HCT116 (cell line): ENCODE results near the gene ARMCX5. TPM values are rescaled to one million over a fixed set of nuclear protein-coding genes. Genes with fewer than 3 reads are reported as not detected.

ENCODE experiments used
- ATAC-seq: fragments of 200-7000 bp; cut with Tn5 transposase; 2 replicates; pipeline ENCODE4 v1.9.1; 2020; ENCODE audit warnings: mild to moderate bottlenecking, moderate library complexity
- BruUV-seq: library from RNA; stranded (reverse); fragments of 400-500 nt; replicated peaks from 2 replicates; lab custom pipeline; 2021; lab: Mats Ljungman, UMichigan
- CTCF ChIA-PET: fragments of 300-600 bp; sonication (Branson Sonifier 250); formaldehyde crosslinking; loops from one replicate; lab custom pipeline; 2021; ENCODE audit warnings: antibody characterized with exemption; lab: Charles Lee
- POLR2A ChIA-PET: fragments of 300-600, 350-600 bp; sonication (Branson Sonifier 250); formaldehyde crosslinking; loops from one replicate; lab custom pipeline; 2021; ENCODE audit warnings: antibody characterized with exemption; lab: Charles Lee
- RAD21 ChIA-PET, 2 experiments: fragments of 300-600 bp; sonication (Branson Sonifier 250); formaldehyde crosslinking; loops; one replicate each; lab custom pipeline; 2023; ENCODE audit warnings: low total read pairs in 2 of 2; ENCODE audit not compliant: uncharacterized antibody in 2 of 2, unreplicated experiment in 2 of 2, low non-redundant PET in 1 of 2; lab: Charles Lee
- DNase-seq: peaks from one replicate; pipeline ENCODE4 v3.0.0-alpha.2; 2010; ENCODE audit warnings: low read depth, low spot score
- H2AFZ ChIP-seq: fragments of 200-600 bp; shearing (Covaris generic), sonication (generic); 2 replicates; pipeline ENCODE4 v1.6.1; 2017; ENCODE audit warnings: low read depth, mixed run types, mixed read lengths, antibody characterized with exemption, low read length; ENCODE audit not compliant: poor library complexity, severe bottlenecking
- H3K27ac ChIP-seq: 2 replicates; pipeline ENCODE4 v1.5.1; 2012; ENCODE audit warnings: low read depth, low read length
- H3K27me3 ChIP-seq: fragments of 200-600 bp; sonication (generic); 2 replicates; pipeline ENCODE4 v1.6.1; 2016; ENCODE audit warnings: mixed run types, low read length, mixed read lengths; ENCODE audit not compliant: insufficient read depth
- H3K36me3 ChIP-seq, 2 experiments: fragments of 200-500 bp in 1 of 2; fragments of 200-600 bp in 1 of 2; sonication (Bioruptor generic) in 1 of 2; sonication (generic) in 1 of 2; 2 replicates each; pipeline versions ENCODE4 v1.5.1 to v1.6.1; 2014 to 2016; ENCODE audit warnings: low read length in 2 of 2, inconsistent platforms in 1 of 2, mixed read lengths in 1 of 2, mixed run types in 1 of 2; ENCODE audit not compliant: insufficient read depth in 2 of 2, control insufficient read depth in 1 of 2
- H3K4me1 ChIP-seq, 2 experiments: fragments of 200-600 bp in 1 of 2; sonication (generic) in 1 of 2; 2 replicates each; pipeline versions ENCODE4 v1.5.1 to v1.6.1; 2012 to 2017; ENCODE audit warnings: low read length in 2 of 2, inconsistent platforms in 1 of 2, mild to moderate bottlenecking in 1 of 2, mixed read lengths in 1 of 2, mixed run types in 1 of 2, moderate library complexity in 1 of 2; ENCODE audit not compliant: insufficient read depth in 2 of 2, control insufficient read depth in 1 of 2
- H3K4me2 ChIP-seq: fragments of 200-600 bp; sonication (generic); 2 replicates; pipeline ENCODE4 v1.6.1; 2017; ENCODE audit warnings: mixed run types, low read length, mixed read lengths
- H3K4me3 ChIP-seq, 2 experiments: fragments of 200-600 bp in 1 of 2; sonication (generic) in 1 of 2; replicated peaks in 1 of 2; 2 replicates each; pipeline ENCODE4 v1.5.1; 2011 to 2016; ENCODE audit warnings: low read length in 2 of 2, control low read depth in 1 of 2, low read depth in 1 of 2, mild to moderate bottlenecking in 1 of 2, mixed read lengths in 1 of 2, mixed run types in 1 of 2
- H3K79me2 ChIP-seq: fragments of 200-600 bp; sonication (generic); 2 replicates; pipeline ENCODE4 v1.6.1; 2017; ENCODE audit warnings: mild to moderate bottlenecking, mixed run types, low read length, moderate library complexity, mixed read lengths; ENCODE audit not compliant: insufficient read depth
- H3K9ac ChIP-seq: fragments of 200-600 bp; sonication (generic); 2 replicates; pipeline ENCODE4 v1.6.1; 2016; ENCODE audit warnings: low read length, mixed read lengths
- H3K9me2 ChIP-seq: fragments of 200-600 bp; sonication (generic), shearing (Covaris generic); 2 replicates; pipeline ENCODE4 v1.6.1; 2017; ENCODE audit warnings: mixed run types, mild to moderate bottlenecking, moderate library complexity; ENCODE audit not compliant: insufficient read depth
- H3K9me3 ChIP-seq, 2 experiments: fragments of 200-500 bp in 1 of 2; fragments of 200-600 bp in 1 of 2; sonication (Bioruptor generic) in 1 of 2; sonication (generic) in 1 of 2; 2 replicates each; pipeline ENCODE4 v1.6.1; 2014 to 2017; ENCODE audit warnings: low read length in 2 of 2, mixed read lengths in 2 of 2, inconsistent platforms in 1 of 2, low read depth in 1 of 2, mild to moderate bottlenecking in 1 of 2, mixed run types in 1 of 2, moderate library complexity in 1 of 2; ENCODE audit not compliant: control insufficient read depth in 1 of 2, insufficient read depth in 1 of 2
- H4K20me1 ChIP-seq: fragments of 200-600 bp; sonication (generic), shearing (Covaris generic); 2 replicates; pipeline ENCODE4 v1.6.1; 2017; ENCODE audit warnings: mixed run types, mild to moderate bottlenecking, moderate library complexity; ENCODE audit not compliant: insufficient read depth
- ATF3 ChIP-seq: IDR thresholded peaks from 2 replicates; pipeline ENCODE4 v1.6.1; 2012
- CTCF ChIP-seq, 3 experiments: fragments of 200-600 bp in 1 of 3; sonication (generic) in 1 of 3; IDR thresholded peaks in 2 of 3; conservative IDR thresholded peaks in 1 of 3; 2 replicates each; pipeline ENCODE4 v1.5.1; 2012 to 2017; ENCODE audit warnings: low read depth in 2 of 3, low read length in 2 of 3, antibody characterized with exemption in 1 of 3, borderline replicate concordance in 1 of 3, control low read depth in 1 of 3, mild to moderate bottlenecking in 1 of 3, mixed read lengths in 1 of 3, mixed run types in 1 of 3, moderate library complexity in 1 of 3; ENCODE audit not compliant: insufficient read depth in 1 of 3
- ELF1 ChIP-seq: IDR thresholded peaks from 2 replicates; pipeline ENCODE4 v1.6.1; 2012; ENCODE audit warnings: low read depth, borderline replicate concordance
- EZH2 ChIP-seq: fragments of 200-600 bp; sonication (generic); IDR thresholded peaks from 2 replicates; pipeline ENCODE4 v1.6.1; 2017; ENCODE audit warnings: antibody characterized with exemption, mixed run types
- EZH2phosphoT487 ChIP-seq: fragments of 200-600 bp; IDR thresholded peaks from 2 replicates; pipeline ENCODE4 v1.6.1; 2018; ENCODE audit warnings: antibody characterized with exemption, borderline replicate concordance
- POLR2A ChIP-seq: IDR thresholded peaks from 2 replicates; pipeline ENCODE4 v1.7.0; 2011; ENCODE audit warnings: borderline replicate concordance; ENCODE audit not compliant: insufficient read depth, insufficient read length; ENCODE audit errors: extremely low read depth
- POLR2AphosphoS5 ChIP-seq: IDR thresholded peaks from 2 replicates; pipeline ENCODE4 v1.6.1; 2011; ENCODE audit warnings: mild to moderate bottlenecking, low read depth, low read length, moderate library complexity
- RAD21 ChIP-seq: IDR thresholded peaks from 2 replicates; pipeline ENCODE4 v1.6.1; 2012; ENCODE audit warnings: low read depth, mild to moderate bottlenecking
- SRF ChIP-seq: IDR thresholded peaks from 2 replicates; pipeline ENCODE4 v1.6.1; 2012; ENCODE audit warnings: low read depth
- YY1 ChIP-seq: IDR thresholded peaks from 2 replicates; pipeline ENCODE4 v1.6.1; 2011; ENCODE audit warnings: low read length, low read depth, moderate library complexity, mild to moderate bottlenecking; ENCODE audit not compliant: insufficient replicate concordance; ENCODE audit errors: extremely low read depth
- ZFX ChIP-seq: fragments of 450-650 bp; IDR thresholded peaks from 2 replicates; pipeline ENCODE4 v1.6.1; 2017
- intact Hi-C: fragments of 100-400 bp; cut with micrococcal nuclease; formaldehyde crosslinking; loops from 2 replicates; pipeline ENCODE4 v1.10.0; 2022
- total RNA-seq: library from RNA; stranded (reverse); gene quantifications from one replicate; pipeline ENCODE4 v1.2.1, GENCODE V29; 2021; ENCODE audit not compliant: unreplicated experiment

Gene ARMCX5
- total RNA-seq, 1 experiment from 2014 or later, result 11.7 TPM

- TF ChIP-seq ATF3 (no peak), ZFX (no peak), EZH2 (no peak), EZH2phosphoT487 (no peak), CTCF (IDR thresholded peaks at IDR 0.05 in 2 of 3, conservative IDR thresholded peaks at IDR 0.05 in 1 of 3; ENCODE audit: borderline replicate concordance in 1 of 3, insufficient read depth in 1 of 3, low read depth in 2 of 3, low read length in 2 of 3) (no peak), YY1 (no peak)
Observed at GRCh38 chrX:102637561-102637960, 38.2 kb downstream of the ARMCX5 start (continued).

- TF ChIP-seq RAD21 (no peak), ELF1 (no peak), POLR2AphosphoS5 (no peak), SRF (no peak), POLR2A (no peak), CTCF (IDR thresholded peaks at IDR 0.05 in 2 of 3, conservative IDR thresholded peaks at IDR 0.05 in 1 of 3; ENCODE audit: borderline replicate concordance in 1 of 3, insufficient read depth in 1 of 3, low read depth in 2 of 3, low read length in 2 of 3) (no peak)
- Histone ChIP-seq H2AFZ (no peak overlapping the region), H3K9me3 (no peaks in the 10 kb centered on the region), H4K20me1 (no peaks in the 10 kb centered on the region), H3K36me3 (no peaks in the 10 kb centered on the region), H3K27ac (no peak overlapping the region), H3K9me2 (no peaks in the 10 kb centered on the region), H3K27me3 (no peaks in the 10 kb centered on the region), H3K4me2 (no peak overlapping the region), H3K79me2 (no peaks in the 10 kb centered on the region), H3K4me3 (no peak overlapping the region), H3K4me1 (no peaks in the 10 kb centered on the region), H3K9ac (no peak overlapping the region)
- RAD21 ChIA-PET, result no interaction called here
- no peak for DNase-seq
- POLR2A ChIA-PET, result no interaction called here
- no peak for ATAC-seq
- intact Hi-C loops, result no loop called here
- CTCF ChIA-PET, result no interaction called here
- no TSS peak for BruUV-seq
Observed at GRCh38 chrX:102650903-102651241, 51.6 kb downstream of the ARMCX5 start.
